ENCODE data around the gene PTPRA.

DNA sequence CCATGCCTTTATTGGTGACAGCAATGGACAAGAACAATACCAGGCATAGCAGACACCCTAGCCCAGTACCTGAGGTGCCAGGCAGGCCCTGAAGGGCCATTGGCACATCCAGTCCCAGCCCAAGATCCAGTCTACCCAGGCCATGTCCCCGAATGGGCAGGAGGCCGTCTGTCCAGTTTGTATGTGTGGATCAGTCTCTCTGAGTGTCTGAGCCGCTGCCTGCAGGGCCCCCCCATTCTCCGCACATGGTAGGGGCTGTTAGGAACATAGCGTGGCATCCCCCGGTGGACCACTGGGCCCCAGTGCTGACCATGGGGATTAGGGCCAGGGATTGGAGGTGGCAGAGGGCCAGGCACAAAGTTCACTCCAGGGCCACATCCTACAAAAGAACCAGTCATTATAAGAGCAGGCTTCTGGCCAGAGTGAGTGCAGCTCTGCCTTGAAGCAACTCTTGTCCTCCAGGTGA, 37.9 kb upstream of the PTPRA start:
- TF ChIP-seq SUZ12 (IDR thresholded peaks at IDR 0.05; ENCODE audit: extremely low read depth, insufficient read depth, insufficient read length) (no peak), ZNF274 (IDR thresholded peaks at IDR 0.05; ENCODE audit: low read depth, low read length) (no peak)

All from NT2/D1 (cell line).